H1 (cell line): ENCODE measurements around the gene CEBPE.

ENCODE experiments used
- CTCF ChIP-seq, 3 experiments: IDR thresholded peaks; 1 replicate in 2 of 3; 2 replicates in 1 of 3; pipeline versions ENCODE4 v1.5.1 to v1.6.1; 2011; ENCODE audit warnings: low read length in 3 of 3, mild to moderate bottlenecking in 3 of 3, inconsistent platforms in 2 of 3, low read depth in 1 of 3, moderate library complexity in 1 of 3; ENCODE audit not compliant: insufficient read depth in 1 of 3; ENCODE audit errors: control extremely low read depth in 1 of 3
- TCF12 ChIP-seq: IDR thresholded peaks from 2 replicates; pipeline ENCODE4 v1.6.1; 2011; ENCODE audit warnings: low read depth, mild to moderate bottlenecking, low read length

- no peak for TF ChIP-seq TCF12
- TF ChIP-seq CTCF (IDR thresholded peaks at IDR 0.05; ENCODE audit: control extremely low read depth in 1 of 3, insufficient read depth in 1 of 3, low read depth in 1 of 3, low read length in 3 of 3), result no peak
Measured at GRCh38 chr14:23129759-23130316, 10.8 kb upstream of the CEBPE start.
